NB4 (cell line): ENCODE measurements around the gene APEX2.

Experiments
- DNase-seq: peaks from one replicate; pipeline ENCODE4 v3.0.0; 2010; ENCODE audit warnings: low read depth
- H3K4me3 ChIP-seq: one replicate; pipeline ENCODE4 v1.5.1; 2011; ENCODE audit warnings: mild to moderate bottlenecking, low read depth, low read length, moderate library complexity
- CTCF ChIP-seq: IDR thresholded peaks from one replicate; pipeline ENCODE4 v1.5.1; 2012; ENCODE audit warnings: low read depth, low read length
- MAX ChIP-seq: IDR thresholded peaks from 2 replicates; pipeline ENCODE4 v1.6.1; 2011; ENCODE audit warnings: low read depth, low read length
- MYC ChIP-seq: IDR thresholded peaks from 2 replicates; pipeline ENCODE4 v1.6.1; 2011; ENCODE audit warnings: low read depth, low read length
- POLR2A ChIP-seq: IDR thresholded peaks from 2 replicates; pipeline ENCODE4 v1.6.1; 2011; ENCODE audit warnings: mild to moderate bottlenecking; ENCODE audit not compliant: insufficient read length; ENCODE audit errors: extremely low read depth

The APEX2 gene

GRCh38 chrX:55026143-55026542 is 26.0 kb downstream of the APEX2 start:
- no peak for TF ChIP-seq MYC
- no peak for TF ChIP-seq MAX
- no peak for TF ChIP-seq CTCF
- no peak for TF ChIP-seq POLR2A
- no peak for DNase-seq

DNA sequence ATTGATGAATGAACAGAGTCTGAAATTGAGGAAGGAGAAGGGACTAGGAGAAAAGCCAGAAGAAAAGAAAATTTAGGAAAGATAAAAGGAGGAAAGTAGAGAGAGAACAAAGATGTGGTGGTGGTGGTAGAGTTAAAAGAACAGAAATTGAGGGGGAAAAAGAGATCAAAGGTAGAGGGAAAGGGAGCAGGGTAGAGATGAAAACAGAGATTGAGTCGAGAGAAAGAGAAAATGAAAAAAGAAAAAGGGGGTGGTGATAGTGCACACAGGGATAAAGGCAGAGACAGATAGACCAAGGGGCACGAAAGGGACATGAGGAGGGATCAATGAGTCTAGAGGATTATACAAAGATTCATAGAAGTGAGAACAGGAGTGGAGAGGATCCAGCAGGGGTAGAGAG is 26.7 kb downstream of the APEX2 start:
- H3K4me3 ChIP-seq = no peak overlapping the region
- DNase-seq = no peak
- TF ChIP-seq CTCF (no peak), MYC (no peak), MAX (no peak), POLR2A (no peak)

More at GRCh38 chrX:55026143-55026542, 26.0 kb downstream of the APEX2 start:
- H3K4me3 ChIP-seq = no peak overlapping the region

- TF ChIP-seq MAX (no peak), MYC (no peak), CTCF (no peak), POLR2A (no peak)
- no peak for DNase-seq
- no peak overlapping the region for H3K4me3 ChIP-seq
Measured at GRCh38 chrX:55028040-55028439, 27.9 kb downstream of the APEX2 start.

DNA sequence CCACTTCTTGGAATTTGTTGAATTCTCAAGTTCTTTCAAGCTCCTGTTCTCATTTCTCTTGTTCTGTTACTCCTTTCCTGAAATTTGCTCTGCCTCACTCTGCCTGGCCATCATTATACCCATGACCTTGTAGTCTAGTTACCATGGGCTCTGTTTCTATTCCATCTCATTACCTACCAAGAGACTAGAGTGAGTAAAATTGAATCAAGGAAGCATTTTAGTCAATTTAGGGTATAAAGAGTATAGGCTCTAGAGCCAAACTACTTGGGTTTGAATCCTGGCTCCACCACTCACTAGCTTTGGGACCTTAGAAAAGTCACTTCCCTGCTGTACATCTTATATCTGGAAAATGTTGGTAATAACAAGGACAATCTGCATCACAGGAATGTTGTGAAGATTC is 28.4 kb downstream of the APEX2 start:
- TF ChIP-seq MYC (no peak), MAX (no peak), POLR2A (no peak), CTCF (no peak)
- no peak for DNase-seq

GRCh38 chrX:55029291-55029690 is 29.1 kb downstream of the APEX2 start:
- H3K4me3 ChIP-seq = no peak overlapping the region
- no peak for DNase-seq
- TF ChIP-seq CTCF = no peak
- no peak for TF ChIP-seq MYC
- TF ChIP-seq POLR2A = no peak
- no peak for TF ChIP-seq MAX

More for the DNA sequence above, 28.4 kb downstream of the APEX2 start:
- no peak overlapping the region for H3K4me3 ChIP-seq
